Left lung (tissue), 10 donors: ENCODE results near the gene SLIT3. TPM values are rescaled to one million over a fixed set of nuclear protein-coding genes. Genes with fewer than 3 reads are reported as not detected.
"Not testable (repeated sequence)": the region's sequence is repeated elsewhere in the genome, so short reads cannot be mapped to it uniquely, and the experiment has no call there.

Experiments
- ATAC-seq: fragments of 200-7000 bp; cut with Tn5 transposase; one replicate; pipeline ENCODE4 v1.9.1; 2020; ENCODE audit warnings: moderate library complexity
- DNase-seq, 4 donors: peaks; one replicate each; pipeline ENCODE4 v3.0.0-alpha.2; 2013 to 2020
- H3K27ac ChIP-seq, 2 donors: fragments of 200-600 bp; sonication (generic) in 1 of 2; one replicate each; pipeline versions ENCODE4 v1.5.0 to v1.8.0; 2020 to 2021
- H3K27me3 ChIP-seq, 2 donors: fragments of 200-600 bp; sonication (generic) in 1 of 2; one replicate each; pipeline versions ENCODE4 v1.5.0 to v1.8.0; 2020 to 2021
- H3K36me3 ChIP-seq, 2 donors: fragments of 200-600 bp; sonication (generic) in 1 of 2; one replicate each; pipeline versions ENCODE4 v1.5.0 to v1.8.0; 2020 to 2021
- H3K4me1 ChIP-seq, 2 donors: fragments of 200-600 bp; one replicate each; pipeline ENCODE4 v1.8.0; 2021
- H3K4me3 ChIP-seq, 2 donors: fragments of 200-600 bp; sonication (generic) in 1 of 2; one replicate each; pipeline versions ENCODE4 v1.5.0 to v1.8.0; 2020 to 2021; ENCODE audit warnings: mild to moderate bottlenecking in 1 of 2
- H3K9me3 ChIP-seq, 2 donors: fragments of 200-600 bp; sonication (generic) in 1 of 2; one replicate each; pipeline versions ENCODE4 v1.5.0 to v1.8.0; 2020 to 2021
- CTCF ChIP-seq, 2 donors: fragments of 200-600 bp; sonication (generic) in 1 of 2; IDR thresholded peaks; one replicate each; pipeline versions ENCODE4 v1.5.0 to v1.8.0; 2021; ENCODE audit warnings: antibody characterized with exemption in 2 of 2
- intact Hi-C, 2 donors: fragments of 100-400 bp; cut with DNase I; formaldehyde crosslinking; loops; one replicate each; pipeline versions ENCODE4 v1.11.2 to v1.14.2; 2022
- polyA plus RNA-seq, 6 donors: library from polyadenylated mRNA; unstranded; fragments of 120-200 nt; gene quantifications; one replicate each; pipeline ENCODE4 v1.2.1, GENCODE V29; 2013; ENCODE audit not compliant: insufficient read length in 6 of 6
- total RNA-seq, 2 donors: library from RNA; stranded (reverse); fragmentation: NEBNext Ultra II Directional; extraction: Animal tissue kit (Norgen Biotek cat#: 25700); gene quantifications; one replicate each; pipeline ENCODE4 v1.2.1, GENCODE V29; 2021
- donor health status: DM: no; HTN: yes; CAD: no.
- donor health status: DM: no; HTN: no; CAD: no.

SLIT3 gene
- total and polyA plus RNA-seq, 8 donors = 37.6 to 77.1 (median 45.9) TPM

- no peak overlapping the region for H3K4me3 ChIP-seq
- intact Hi-C loops = no loop called here
- peaks cover 0 to 10% of the 10 kb centered on the region in 2 donors for H3K27me3 ChIP-seq
- no peak for DNase-seq
- H3K36me3 ChIP-seq = no peaks in the 10 kb centered on the region
- H3K4me1 ChIP-seq = no peaks in the 10 kb centered on the region
- peaks cover 0 to 2% of the 10 kb centered on the region in 2 donors for H3K9me3 ChIP-seq
- no peak for ATAC-seq
- no peak for TF ChIP-seq CTCF (IDR thresholded peaks at IDR 0.05)
- H3K27ac ChIP-seq = no peak overlapping the region
Measured at GRCh38 chr5:168749391-168750100, 551.4 kb downstream of the SLIT3 start.

GRCh38 chr5:168747987-168748777 is 552.8 kb downstream of the SLIT3 start:
- ATAC-seq (peak; percentile 74), DNase-seq (no peak)
- Histone ChIP-seq H3K4me1 (no peaks in the 10 kb centered on the region), H3K4me3 (no peak overlapping the region), H3K27ac (no peak overlapping the region), H3K36me3 (no peaks in the 10 kb centered on the region), H3K27me3 (peaks cover 0 to 10% of the 10 kb centered on the region in 2 donors), H3K9me3 (peaks cover 0 to 2% of the 10 kb centered on the region in 2 donors)
- intact Hi-C loops = no loop called here
- peak; percentile 42 to 56 for TF ChIP-seq CTCF (IDR thresholded peaks at IDR 0.05)

GRCh38 chr5:168746893-168747640 is 553.9 kb downstream of the SLIT3 start:
- Histone ChIP-seq H3K27ac (no peak overlapping the region), H3K4me3 (no peak overlapping the region), H3K4me1 (no peaks in the 10 kb centered on the region), H3K9me3 (peaks cover 0 to 2% of the 10 kb centered on the region in 2 donors), H3K27me3 (peaks cover 0 to 10% of the 10 kb centered on the region in 2 donors), H3K36me3 (no peaks in the 10 kb centered on the region)
- DNase-seq (no peak), ATAC-seq (no peak)
- TF ChIP-seq CTCF (IDR thresholded peaks at IDR 0.05) = no peak
- intact Hi-C loops = no loop called here

GRCh38 chr5:168746126-168746892 is 554.6 kb downstream of the SLIT3 start:
- H3K9me3 ChIP-seq, H3K27me3 ChIP-seq, intact Hi-C loops, ATAC-seq, H3K36me3 ChIP-seq, H3K4me1 ChIP-seq, H3K4me3 ChIP-seq, H3K27ac ChIP-seq, DNase-seq: not testable (repeated sequence)

- no peaks in the 10 kb centered on the region for H3K4me1 ChIP-seq
- H3K27me3 ChIP-seq = peaks cover 0 to 10% of the 10 kb centered on the region in 2 donors
- H3K4me3 ChIP-seq = no peak overlapping the region
- intact Hi-C loops = no loop called here
- ATAC-seq = no peak
- H3K36me3 ChIP-seq = no peaks in the 10 kb centered on the region
- no peak for TF ChIP-seq CTCF (IDR thresholded peaks at IDR 0.05)
- no peak for DNase-seq
- no peak overlapping the region for H3K27ac ChIP-seq
- H3K9me3 ChIP-seq = peaks cover 0 to 2% of the 10 kb centered on the region in 2 donors
Measured at GRCh38 chr5:168743617-168744016, 557.3 kb downstream of the SLIT3 start.

GRCh38 chr5:168742311-168742710 is 558.6 kb downstream of the SLIT3 start:
- H3K27me3 ChIP-seq, H3K9me3 ChIP-seq, H3K4me1 ChIP-seq, DNase-seq, H3K36me3 ChIP-seq, ATAC-seq, H3K4me3 ChIP-seq, intact Hi-C loops, H3K27ac ChIP-seq: not testable (repeated sequence)
